ENCODE results near the gene WIPF2.

- TF ChIP-seq SIN3A (IDR thresholded peaks at IDR 0.05; ENCODE audit: borderline replicate concordance, insufficient read depth, low read length): no peak
- TF ChIP-seq TAF1 (IDR thresholded peaks at IDR 0.05; ENCODE audit: borderline replicate concordance, insufficient read depth, low read length): no peak
- TF ChIP-seq POLR2AphosphoS5 (IDR thresholded peaks at IDR 0.05; ENCODE audit: low read depth, low read length): no peak
These were observed 62.6 kb downstream of the WIPF2 start for GRCh38 chr17:40281663-40282062.

All from PFSK-1 (cell line).